ENCODE measurements around the gene ANTXR1. TPM values are rescaled to one million over a fixed set of nuclear protein-coding genes. Genes with fewer than 3 reads are reported as not detected.

ANTXR1 gene
- total RNA-seq, 1 experiment from 2014 or later, result 33.1 TPM

GRCh38 chr2:69241093-69241492 lies 228.1 kb downstream of the ANTXR1 start:
- Mint-ChIP-seq H3K27me3 (ENCODE audit: insufficient read depth, unreplicated experiment) (no peaks in the 10 kb centered on the region), H3K4me1 (ENCODE audit: insufficient read depth, unreplicated experiment) (no peaks in the 10 kb centered on the region), H3K27ac (ENCODE audit: low read depth, unreplicated experiment) (no peak overlapping the region), H3K36me3 (ENCODE audit: insufficient read depth, unreplicated experiment) (peaks cover 1% of the 10 kb centered on the region), H3K4me3 (ENCODE audit: unreplicated experiment) (no peak overlapping the region), H3K9me3 (ENCODE audit: unreplicated experiment) (no peaks in the 10 kb centered on the region)
- DNase-seq (ENCODE audit: unreplicated experiment), result no peak
- POLR2A ChIA-PET, result no interaction called here
- no peak for TF ChIP-seq CTCF (IDR thresholded peaks at IDR 0.05; ENCODE audit: unreplicated experiment)
- CTCF ChIA-PET, result no interaction called here
- intact Hi-C loops (cut with micrococcal nuclease), result no loop called here
- BruUV-seq (replicated peaks), result no TSS peak

DNA sequence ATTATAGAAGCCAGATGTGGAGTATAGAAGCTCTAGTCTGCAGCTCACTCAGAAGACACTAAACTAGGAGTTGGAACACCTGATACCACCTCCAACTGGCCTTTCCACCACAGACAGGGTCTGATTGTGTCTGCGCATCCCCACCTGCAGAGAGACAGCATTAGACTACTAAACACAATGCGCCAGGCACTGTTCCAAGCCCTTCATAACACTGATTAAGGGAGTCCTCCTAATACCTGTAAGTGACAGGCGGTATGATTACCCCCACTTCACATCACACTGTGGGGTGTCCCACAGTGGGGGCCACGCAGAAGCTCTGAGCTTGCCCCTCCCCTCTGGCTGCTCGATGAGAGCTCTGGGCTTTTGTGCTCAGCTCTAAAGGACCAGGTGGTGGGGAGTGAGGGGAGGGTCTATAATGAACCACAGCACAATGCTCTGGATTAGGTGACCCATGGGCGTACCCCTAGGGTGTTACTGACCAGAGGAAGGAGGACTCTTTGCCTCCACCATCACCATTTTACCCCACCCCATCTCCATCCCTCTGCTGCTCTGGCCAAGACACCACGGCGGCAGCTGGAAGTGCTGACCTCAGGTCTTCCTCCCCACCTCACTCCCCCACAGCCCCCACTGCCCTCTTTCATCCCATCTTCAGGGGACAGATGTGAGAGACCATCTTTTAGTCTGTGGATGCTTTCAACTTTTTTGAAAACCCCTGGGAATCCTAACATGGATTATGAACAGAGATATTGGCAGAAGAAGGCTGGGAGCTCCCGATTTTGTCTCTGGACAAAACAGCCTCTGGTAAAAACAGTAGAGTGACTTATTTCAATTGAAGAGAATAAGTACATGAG lies 228.9 kb downstream of the ANTXR1 start:
- POLR2A ChIA-PET, result no interaction called here
- Mint-ChIP-seq H3K27ac (ENCODE audit: low read depth, unreplicated experiment) (no peak overlapping the region), H3K9me3 (ENCODE audit: unreplicated experiment) (no peaks in the 10 kb centered on the region), H3K27me3 (ENCODE audit: insufficient read depth, unreplicated experiment) (no peaks in the 10 kb centered on the region), H3K36me3 (ENCODE audit: insufficient read depth, unreplicated experiment) (peaks cover 9% of the 10 kb centered on the region), H3K4me3 (ENCODE audit: unreplicated experiment) (no peak overlapping the region), H3K4me1 (ENCODE audit: insufficient read depth, unreplicated experiment) (no peaks in the 10 kb centered on the region)
- no peak for DNase-seq (ENCODE audit: unreplicated experiment)
- TF ChIP-seq CTCF (IDR thresholded peaks at IDR 0.05; ENCODE audit: unreplicated experiment), result no peak
- BruUV-seq (replicated peaks), result no TSS peak
- intact Hi-C loops (cut with micrococcal nuclease), result no loop called here
- CTCF ChIA-PET, result no interaction called here

DNA sequence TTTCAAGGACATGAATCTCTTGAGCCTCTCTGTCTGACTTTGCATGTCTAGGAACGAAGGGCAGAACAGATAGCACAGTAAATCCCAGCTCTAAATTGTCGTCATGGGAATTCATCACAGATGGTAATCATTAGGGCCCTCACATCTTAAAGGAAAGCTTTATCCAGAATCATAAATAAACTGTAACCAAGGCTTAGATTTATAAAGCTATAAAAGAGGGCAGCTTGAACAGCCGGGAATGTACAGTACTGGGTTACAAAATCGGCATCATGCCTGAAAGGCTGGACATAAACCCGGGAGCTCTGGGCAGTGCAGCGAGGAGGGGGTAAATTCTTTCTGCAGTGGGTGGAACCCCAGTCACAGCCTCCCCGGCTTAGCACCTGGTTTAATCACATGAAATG lies 229.7 kb downstream of the ANTXR1 start:
- Mint-ChIP-seq H3K27me3 (ENCODE audit: insufficient read depth, unreplicated experiment) (no peaks in the 10 kb centered on the region), H3K27ac (ENCODE audit: low read depth, unreplicated experiment) (no peak overlapping the region), H3K9me3 (ENCODE audit: unreplicated experiment) (no peaks in the 10 kb centered on the region), H3K36me3 (ENCODE audit: insufficient read depth, unreplicated experiment) (peaks cover 17% of the 10 kb centered on the region), H3K4me1 (ENCODE audit: insufficient read depth, unreplicated experiment) (no peaks in the 10 kb centered on the region), H3K4me3 (ENCODE audit: unreplicated experiment) (no peak overlapping the region)
- ChIA-PET POLR2A (no interaction called here), CTCF (no interaction called here)
- no TSS peak for BruUV-seq (replicated peaks)
- no peak for TF ChIP-seq CTCF (IDR thresholded peaks at IDR 0.05; ENCODE audit: unreplicated experiment)
- intact Hi-C loops (cut with micrococcal nuclease), result no loop called here
- no peak for DNase-seq (ENCODE audit: unreplicated experiment)

DNA sequence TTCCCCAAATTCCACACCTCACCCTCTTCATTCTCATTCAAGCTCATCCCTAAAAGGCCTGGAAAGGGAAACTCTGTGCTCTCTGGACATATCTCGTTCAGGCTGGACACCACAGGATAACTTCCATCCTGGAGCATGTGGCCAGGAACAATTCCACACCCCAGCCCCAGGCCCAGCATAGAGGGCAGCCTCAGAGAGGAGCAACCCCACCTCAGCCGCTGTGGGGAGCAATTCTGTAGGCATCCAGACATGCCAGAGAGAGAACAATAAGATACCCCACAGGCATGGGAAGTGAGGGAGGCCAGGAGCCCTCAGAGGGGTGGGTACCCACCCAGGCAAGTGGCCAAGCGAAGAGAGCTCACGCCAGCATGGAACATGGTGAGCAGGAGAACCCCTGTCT lies 230.7 kb downstream of the ANTXR1 start:
- H3K9me3 Mint-ChIP-seq (ENCODE audit: unreplicated experiment), result no peaks in the 10 kb centered on the region
- BruUV-seq (replicated peaks), result no TSS peak
- H3K27me3 Mint-ChIP-seq (ENCODE audit: insufficient read depth, unreplicated experiment), result no peaks in the 10 kb centered on the region
- ChIA-PET POLR2A (no interaction called here), CTCF (no interaction called here)
- no peak overlapping the region for H3K27ac Mint-ChIP-seq (ENCODE audit: low read depth, unreplicated experiment)
- H3K4me1 Mint-ChIP-seq (ENCODE audit: insufficient read depth, unreplicated experiment), result no peaks in the 10 kb centered on the region
- DNase-seq (ENCODE audit: unreplicated experiment), result no peak
- intact Hi-C loops (cut with micrococcal nuclease), result no loop called here
- H3K36me3 Mint-ChIP-seq (ENCODE audit: insufficient read depth, unreplicated experiment), result peaks cover 18% of the 10 kb centered on the region
- no peak for TF ChIP-seq CTCF (IDR thresholded peaks at IDR 0.05; ENCODE audit: unreplicated experiment)
- H3K4me3 Mint-ChIP-seq (ENCODE audit: unreplicated experiment), result no peak overlapping the region
